ENCODE measurements around the gene MYO1H.

Gene MYO1H

DNA sequence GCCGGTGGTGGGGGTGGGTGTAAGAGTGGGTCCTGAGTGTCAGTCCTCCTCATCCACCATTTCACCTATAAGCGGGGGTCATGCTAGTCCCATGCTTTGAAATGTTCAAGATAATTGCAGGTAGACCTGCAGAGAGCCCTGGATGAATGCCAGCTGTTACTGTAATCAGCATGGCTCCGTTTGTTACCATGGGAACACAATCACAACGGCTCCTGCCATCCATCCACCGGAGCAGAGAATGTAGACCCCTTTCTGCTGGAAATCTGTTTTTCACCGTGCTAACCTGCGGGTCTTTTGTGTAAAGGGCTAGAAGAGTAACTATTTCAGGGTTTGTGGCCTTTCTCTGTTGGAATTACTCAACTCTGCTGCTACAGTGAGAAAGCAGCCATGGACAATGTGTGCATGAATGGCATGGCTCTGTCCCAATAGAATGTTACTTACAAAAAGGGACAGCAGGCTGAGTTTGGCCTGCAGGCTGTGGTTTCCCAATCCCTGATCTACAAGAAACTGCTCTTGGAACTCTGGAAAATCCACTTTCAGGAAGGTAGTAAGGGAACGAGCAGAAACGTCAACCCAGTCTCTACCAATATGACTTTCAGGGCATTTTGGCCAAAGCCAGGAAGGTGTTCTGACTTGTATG, 93.3 kb downstream of the MYO1H start (continued):
- TF ChIP-seq, protein P1, sequence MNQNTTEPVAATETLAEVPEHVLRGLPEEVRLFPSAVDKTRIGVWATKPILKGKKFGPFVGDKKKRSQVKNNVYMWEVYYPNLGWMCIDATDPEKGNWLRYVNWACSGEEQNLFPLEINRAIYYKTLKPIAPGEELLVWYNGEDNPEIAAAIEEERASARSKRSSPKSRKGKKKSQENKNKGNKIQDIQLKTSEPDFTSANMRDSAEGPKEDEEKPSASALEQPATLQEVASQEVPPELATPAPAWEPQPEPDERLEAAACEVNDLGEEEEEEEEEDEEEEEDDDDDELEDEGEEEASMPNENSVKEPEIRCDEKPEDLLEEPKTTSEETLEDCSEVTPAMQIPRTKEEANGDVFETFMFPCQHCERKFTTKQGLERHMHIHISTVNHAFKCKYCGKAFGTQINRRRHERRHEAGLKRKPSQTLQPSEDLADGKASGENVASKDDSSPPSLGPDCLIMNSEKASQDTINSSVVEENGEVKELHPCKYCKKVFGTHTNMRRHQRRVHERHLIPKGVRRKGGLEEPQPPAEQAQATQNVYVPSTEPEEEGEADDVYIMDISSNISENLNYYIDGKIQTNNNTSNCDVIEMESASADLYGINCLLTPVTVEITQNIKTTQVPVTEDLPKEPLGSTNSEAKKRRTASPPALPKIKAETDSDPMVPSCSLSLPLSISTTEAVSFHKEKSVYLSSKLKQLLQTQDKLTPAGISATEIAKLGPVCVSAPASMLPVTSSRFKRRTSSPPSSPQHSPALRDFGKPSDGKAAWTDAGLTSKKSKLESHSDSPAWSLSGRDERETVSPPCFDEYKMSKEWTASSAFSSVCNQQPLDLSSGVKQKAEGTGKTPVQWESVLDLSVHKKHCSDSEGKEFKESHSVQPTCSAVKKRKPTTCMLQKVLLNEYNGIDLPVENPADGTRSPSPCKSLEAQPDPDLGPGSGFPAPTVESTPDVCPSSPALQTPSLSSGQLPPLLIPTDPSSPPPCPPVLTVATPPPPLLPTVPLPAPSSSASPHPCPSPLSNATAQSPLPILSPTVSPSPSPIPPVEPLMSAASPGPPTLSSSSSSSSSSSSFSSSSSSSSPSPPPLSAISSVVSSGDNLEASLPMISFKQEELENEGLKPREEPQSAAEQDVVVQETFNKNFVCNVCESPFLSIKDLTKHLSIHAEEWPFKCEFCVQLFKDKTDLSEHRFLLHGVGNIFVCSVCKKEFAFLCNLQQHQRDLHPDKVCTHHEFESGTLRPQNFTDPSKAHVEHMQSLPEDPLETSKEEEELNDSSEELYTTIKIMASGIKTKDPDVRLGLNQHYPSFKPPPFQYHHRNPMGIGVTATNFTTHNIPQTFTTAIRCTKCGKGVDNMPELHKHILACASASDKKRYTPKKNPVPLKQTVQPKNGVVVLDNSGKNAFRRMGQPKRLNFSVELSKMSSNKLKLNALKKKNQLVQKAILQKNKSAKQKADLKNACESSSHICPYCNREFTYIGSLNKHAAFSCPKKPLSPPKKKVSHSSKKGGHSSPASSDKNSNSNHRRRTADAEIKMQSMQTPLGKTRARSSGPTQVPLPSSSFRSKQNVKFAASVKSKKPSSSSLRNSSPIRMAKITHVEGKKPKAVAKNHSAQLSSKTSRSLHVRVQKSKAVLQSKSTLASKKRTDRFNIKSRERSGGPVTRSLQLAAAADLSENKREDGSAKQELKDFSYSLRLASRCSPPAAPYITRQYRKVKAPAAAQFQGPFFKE (tag by site-specific recombination; IDR thresholded peaks at IDR 0.05; ENCODE audit: borderline replicate concordance), result no peak
- TF ChIP-seq ZNF274 (IDR thresholded peaks at IDR 0.05; ENCODE audit: low read length), result no peak
- TF ChIP-seq ZNF274 (tag by site-specific recombination; IDR thresholded peaks at IDR 0.05; ENCODE audit: borderline replicate concordance), result no peak
- TF ChIP-seq EGR2 (tag by site-specific recombination; IDR thresholded peaks at IDR 0.05; ENCODE audit: low read depth), result no peak
- TF ChIP-seq ZNF837 (tag by site-specific recombination; IDR thresholded peaks at IDR 0.05), result no peak
- TF ChIP-seq GLIS1 (tag by site-specific recombination; IDR thresholded peaks at IDR 0.05), result no peak
- TF ChIP-seq ZFP41 (tag by site-specific recombination; IDR thresholded peaks at IDR 0.05; ENCODE audit: borderline replicate concordance), result no peak
- TF ChIP-seq, protein P2, sequence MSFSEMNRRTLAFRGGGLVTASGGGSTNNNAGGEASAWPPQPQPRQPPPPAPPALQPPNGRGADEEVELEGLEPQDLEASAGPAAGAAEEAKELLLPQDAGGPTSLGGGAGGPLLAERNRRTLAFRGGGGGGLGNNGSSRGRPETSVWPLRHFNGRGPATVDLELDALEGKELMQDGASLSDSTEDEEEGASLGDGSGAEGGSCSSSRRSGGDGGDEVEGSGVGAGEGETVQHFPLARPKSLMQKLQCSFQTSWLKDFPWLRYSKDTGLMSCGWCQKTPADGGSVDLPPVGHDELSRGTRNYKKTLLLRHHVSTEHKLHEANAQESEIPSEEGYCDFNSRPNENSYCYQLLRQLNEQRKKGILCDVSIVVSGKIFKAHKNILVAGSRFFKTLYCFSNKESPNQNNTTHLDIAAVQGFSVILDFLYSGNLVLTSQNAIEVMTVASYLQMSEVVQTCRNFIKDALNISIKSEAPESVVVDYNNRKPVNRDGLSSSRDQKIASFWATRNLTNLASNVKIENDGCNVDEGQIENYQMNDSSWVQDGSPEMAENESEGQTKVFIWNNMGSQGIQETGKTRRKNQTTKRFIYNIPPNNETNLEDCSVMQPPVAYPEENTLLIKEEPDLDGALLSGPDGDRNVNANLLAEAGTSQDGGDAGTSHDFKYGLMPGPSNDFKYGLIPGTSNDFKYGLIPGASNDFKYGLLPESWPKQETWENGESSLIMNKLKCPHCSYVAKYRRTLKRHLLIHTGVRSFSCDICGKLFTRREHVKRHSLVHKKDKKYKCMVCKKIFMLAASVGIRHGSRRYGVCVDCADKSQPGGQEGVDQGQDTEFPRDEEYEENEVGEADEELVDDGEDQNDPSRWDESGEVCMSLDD (tag by site-specific recombination; IDR thresholded peaks at IDR 0.05), result no peak

DNA sequence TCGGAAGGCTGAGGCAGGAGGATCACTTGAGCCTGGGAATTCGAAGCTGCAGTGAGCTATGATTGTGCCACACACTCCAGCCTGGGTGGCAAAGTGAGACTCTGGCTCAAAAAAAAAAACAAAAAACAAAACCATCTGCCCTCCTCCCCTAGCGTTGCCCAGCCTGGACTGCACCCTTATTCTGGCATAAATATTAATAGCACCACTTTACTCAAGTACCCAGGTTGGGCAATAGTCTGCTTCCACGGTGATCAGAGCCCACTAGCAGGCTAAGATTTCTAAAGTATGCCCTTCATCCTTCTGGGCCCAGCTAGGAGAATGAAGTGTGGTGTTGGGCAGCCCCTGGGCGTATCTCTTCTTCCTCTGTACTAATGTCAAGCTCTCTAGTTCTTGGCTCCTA, 96.1 kb downstream of the MYO1H start:
- Histone ChIP-seq H3K4me1 (ENCODE audit: control insufficient read depth, insufficient read depth, low read length) (no peaks in the 10 kb centered on the region; the same call in 1 of the 2 replicates), H3K36me3 (ENCODE audit: control insufficient read depth in 2 of 2, insufficient read depth in 1 of 2, low read length in 2 of 2) (peaks cover 0 to 25% of the 10 kb centered on the region in 2 experiments; a peak in 2 of 3 replicates), H3K4me3 (ENCODE audit: low read depth, low read length) (no peak overlapping the region), H3K9me3 (ENCODE audit: control insufficient read depth, insufficient read depth, low read depth, low read length) (no peaks in the 10 kb centered on the region), H3K27ac (ENCODE audit: extremely low read depth, low read depth, low read length) (no peak overlapping the region)
- ChIA-PET POLR2A (interaction anchor here (0.6 to 0.7 kb wide), 2 partner anchors 33 to 291 kb away, joined by 3 read pairs; partner anchors contain the start of genes KCTD10 and UBE3B), CTCF (interaction anchor here (0.6 to 1.3 kb wide), 4 partner anchors 9 to 88 kb away, joined by 3 to 9 read pairs (median 4); no protein-coding TSS in a partner anchor)
- TF ChIP-seq ZNF626 (tag by site-specific recombination; IDR thresholded peaks at IDR 0.05), result no peak
- TF ChIP-seq ZNF266 (tag by site-specific recombination; IDR thresholded peaks at IDR 0.05; ENCODE audit: low read depth), result no peak
- TF ChIP-seq, protein P3, sequence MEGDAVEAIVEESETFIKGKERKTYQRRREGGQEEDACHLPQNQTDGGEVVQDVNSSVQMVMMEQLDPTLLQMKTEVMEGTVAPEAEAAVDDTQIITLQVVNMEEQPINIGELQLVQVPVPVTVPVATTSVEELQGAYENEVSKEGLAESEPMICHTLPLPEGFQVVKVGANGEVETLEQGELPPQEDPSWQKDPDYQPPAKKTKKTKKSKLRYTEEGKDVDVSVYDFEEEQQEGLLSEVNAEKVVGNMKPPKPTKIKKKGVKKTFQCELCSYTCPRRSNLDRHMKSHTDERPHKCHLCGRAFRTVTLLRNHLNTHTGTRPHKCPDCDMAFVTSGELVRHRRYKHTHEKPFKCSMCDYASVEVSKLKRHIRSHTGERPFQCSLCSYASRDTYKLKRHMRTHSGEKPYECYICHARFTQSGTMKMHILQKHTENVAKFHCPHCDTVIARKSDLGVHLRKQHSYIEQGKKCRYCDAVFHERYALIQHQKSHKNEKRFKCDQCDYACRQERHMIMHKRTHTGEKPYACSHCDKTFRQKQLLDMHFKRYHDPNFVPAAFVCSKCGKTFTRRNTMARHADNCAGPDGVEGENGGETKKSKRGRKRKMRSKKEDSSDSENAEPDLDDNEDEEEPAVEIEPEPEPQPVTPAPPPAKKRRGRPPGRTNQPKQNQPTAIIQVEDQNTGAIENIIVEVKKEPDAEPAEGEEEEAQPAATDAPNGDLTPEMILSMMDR (tag by site-specific recombination; IDR thresholded peaks at IDR 0.05), result no peak
- TF ChIP-seq ZNF514 (tag by site-specific recombination; IDR thresholded peaks at IDR 0.05), result no peak
- TF ChIP-seq, protein P4, sequence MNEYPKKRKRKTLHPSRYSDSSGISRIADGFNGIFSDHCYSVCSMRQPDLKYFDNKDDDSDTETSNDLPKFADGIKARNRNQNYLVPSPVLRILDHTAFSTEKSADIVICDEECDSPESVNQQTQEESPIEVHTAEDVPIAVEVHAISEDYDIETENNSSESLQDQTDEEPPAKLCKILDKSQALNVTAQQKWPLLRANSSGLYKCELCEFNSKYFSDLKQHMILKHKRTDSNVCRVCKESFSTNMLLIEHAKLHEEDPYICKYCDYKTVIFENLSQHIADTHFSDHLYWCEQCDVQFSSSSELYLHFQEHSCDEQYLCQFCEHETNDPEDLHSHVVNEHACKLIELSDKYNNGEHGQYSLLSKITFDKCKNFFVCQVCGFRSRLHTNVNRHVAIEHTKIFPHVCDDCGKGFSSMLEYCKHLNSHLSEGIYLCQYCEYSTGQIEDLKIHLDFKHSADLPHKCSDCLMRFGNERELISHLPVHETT (tag by site-specific recombination; IDR thresholded peaks at IDR 0.05), result no peak
- TF ChIP-seq, protein P5, sequence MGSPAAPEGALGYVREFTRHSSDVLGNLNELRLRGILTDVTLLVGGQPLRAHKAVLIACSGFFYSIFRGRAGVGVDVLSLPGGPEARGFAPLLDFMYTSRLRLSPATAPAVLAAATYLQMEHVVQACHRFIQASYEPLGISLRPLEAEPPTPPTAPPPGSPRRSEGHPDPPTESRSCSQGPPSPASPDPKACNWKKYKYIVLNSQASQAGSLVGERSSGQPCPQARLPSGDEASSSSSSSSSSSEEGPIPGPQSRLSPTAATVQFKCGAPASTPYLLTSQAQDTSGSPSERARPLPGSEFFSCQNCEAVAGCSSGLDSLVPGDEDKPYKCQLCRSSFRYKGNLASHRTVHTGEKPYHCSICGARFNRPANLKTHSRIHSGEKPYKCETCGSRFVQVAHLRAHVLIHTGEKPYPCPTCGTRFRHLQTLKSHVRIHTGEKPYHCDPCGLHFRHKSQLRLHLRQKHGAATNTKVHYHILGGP (tag by site-specific recombination; IDR thresholded peaks at IDR 0.05), result no peak
- TF ChIP-seq IKZF3 (tag by site-specific recombination; IDR thresholded peaks at IDR 0.05), result no peak
- TF ChIP-seq ZBTB21 (tag by site-specific recombination; IDR thresholded peaks at IDR 0.05), result no peak
- TF ChIP-seq HOXA7 (CRISPR knock-in tag; IDR thresholded peaks at IDR 0.05; ENCODE audit: borderline replicate concordance), result no peak
- TF ChIP-seq ZNF24 (tag by site-specific recombination; IDR thresholded peaks at IDR 0.05), result no peak
- no peak for TF ChIP-seq OVOL3 (tag by site-specific recombination; IDR thresholded peaks at IDR 0.05)
- no peak for TF ChIP-seq RBAK (tag by site-specific recombination; IDR thresholded peaks at IDR 0.05)
